AG09319 (cell line): Measurements from ENCODE around the gene GARS1.

Experiments
- DNase-seq: peaks from one replicate; pipeline ENCODE4 v3.0.0-alpha.2; 2010; ENCODE audit warnings: low read depth; ENCODE audit errors: extremely low read depth
- CTCF ChIP-seq: IDR thresholded peaks from 2 replicates; pipeline ENCODE4 v1.5.1; 2011; ENCODE audit warnings: low read depth, mild to moderate bottlenecking, inconsistent platforms, low read length, moderate library complexity

Gene GARS1

GRCh38 chr7:30595436-30596013 lies 847 bp downstream of the GARS1 start:
- TF ChIP-seq CTCF = no peak
- no peak for DNase-seq

GRCh38 chr7:30596014-30596641 lies 1.4 kb downstream of the GARS1 start:
- no peak for DNase-seq

GRCh38 chr7:30596721-30597120 lies 2.0 kb downstream of the GARS1 start:
- TF ChIP-seq CTCF = no peak
- no peak for DNase-seq

More at GRCh38 chr7:30596014-30596641, 1.4 kb downstream of the GARS1 start:
- no peak for TF ChIP-seq CTCF

GRCh38 chr7:30598121-30598876 lies 3.6 kb downstream of the GARS1 start:
- no peak for TF ChIP-seq CTCF
- DNase-seq = no peak

- no peak for DNase-seq
- TF ChIP-seq CTCF = no peak
Observed at GRCh38 chr7:30604901-30605300, 10.2 kb downstream of the GARS1 start.

- no peak for TF ChIP-seq CTCF
Observed at GRCh38 chr7:30605832-30606231, 11.2 kb downstream of the GARS1 start.

GRCh38 chr7:30612658-30613265 lies 18.1 kb downstream of the GARS1 start:
- TF ChIP-seq CTCF = no peak
- DNase-seq = no peak

More at GRCh38 chr7:30605832-30606231, 11.2 kb downstream of the GARS1 start:
- no peak for DNase-seq
